ENCODE data around the gene DPCD. TPM values are rescaled to one million over a fixed set of nuclear protein-coding genes. Genes with fewer than 3 reads are reported as not detected.
A peak's percentile ranks its signal among the peaks of the same experiment; 100 is the strongest.

Gene DPCD
- total and polyA plus RNA-seq, 2 donors (not counting 3 experiments of a cell fraction or from before 2014, with no cell fraction given), result 25.3 to 39.3 TPM

- no peak overlapping the region for H3K4me3 ChIP-seq (replicated peaks in 1 of 3; ENCODE audit: insufficient read depth in 1 of 3, low read depth in 1 of 3, low read length in 3 of 3)
- no peaks in the 10 kb centered on the region for H3K9me3 ChIP-seq (replicated peaks; ENCODE audit: control insufficient read depth, insufficient read depth, low read length)
- H3K79me2 ChIP-seq (ENCODE audit: control insufficient read depth, insufficient read depth, low read length), result no peaks in the 10 kb centered on the region
- ChIA-PET CTCF (interaction anchor here (1.0 to 1.4 kb wide), 4 partner anchors 13 to 172 kb away, joined by 3 to 5 read pairs (median 4); no protein-coding TSS in a partner anchor), POLR2A (no interaction called here)
- H4K20me1 ChIP-seq (replicated peaks; ENCODE audit: control insufficient read depth, extremely low read depth, insufficient read depth, low read length), result no peaks in the 10 kb centered on the region
- H2AFZ ChIP-seq (ENCODE audit: low read depth, low read length), result no peak overlapping the region
- H3K9me1 ChIP-seq (replicated peaks; ENCODE audit: control insufficient read depth, extremely low read depth, insufficient read depth, low read length), result no peaks in the 10 kb centered on the region
- dilution Hi-C loops (cut with MboI; ENCODE audit: extremely low pct_ligation_motif_present, low sequenced_read_pairs) (no loop called here), intact Hi-C loops (cut with micrococcal nuclease) (loop anchor here (10.0 kb wide), 1 partner anchor 465 kb away; no protein-coding TSS in a partner anchor)
- H3K4me1 ChIP-seq (ENCODE audit: control insufficient read depth, extremely low read depth, insufficient read depth, low read length), result peaks cover 7% of the 10 kb centered on the region
- no peak overlapping the region for H3K4me2 ChIP-seq (ENCODE audit: insufficient read depth, low read length)
- DNase-seq (ENCODE audit: low read depth, low spot score) (peak; percentile 24), FAIRE-seq (peak; percentile 67)
- H3K27me3 ChIP-seq (ENCODE audit: control insufficient read depth in 2 of 2, insufficient read depth in 2 of 2, low read length in 2 of 2), result no peaks in the 10 kb centered on the region
- TF ChIP-seq CTCF (IDR thresholded peaks at IDR 0.05; ENCODE audit: extremely low read depth in 1 of 2, insufficient read depth in 1 of 2, low read depth in 1 of 2, low read length in 2 of 2), result no peak
- TF ChIP-seq EZH2 (IDR thresholded peaks at IDR 0.05; ENCODE audit: borderline replicate concordance, low read depth, low read length, severe bottlenecking), result no peak
- TF ChIP-seq GATA2 (IDR thresholded peaks at IDR 0.05; ENCODE audit: insufficient read depth, insufficient read length, low read depth, low read length), result no peak
- TF ChIP-seq POLR2A (IDR thresholded peaks at IDR 0.05; ENCODE audit: low read depth, low read length), result no peak
- TF ChIP-seq JUN (IDR thresholded peaks at IDR 0.05; ENCODE audit: borderline replicate concordance, insufficient read depth, insufficient read length, low read depth), result no peak
- no peak for TF ChIP-seq POLR2AphosphoS5 (IDR thresholded peaks at IDR 0.05; ENCODE audit: insufficient read depth, low read depth, low read length)
- no peak for TF ChIP-seq MAX (IDR thresholded peaks at IDR 0.05; ENCODE audit: insufficient read depth, insufficient read length)
- no peak for TF ChIP-seq MYC (IDR thresholded peaks at IDR 0.05; ENCODE audit: low read depth, low read length)
- no peak for TF ChIP-seq FOS (IDR thresholded peaks at IDR 0.05; ENCODE audit: borderline replicate concordance, insufficient read depth, low read length)
- H3K36me3 ChIP-seq (ENCODE audit: control insufficient read depth in 2 of 2, extremely low read depth in 1 of 2, insufficient read depth in 2 of 2, low read length in 2 of 2), result peaks cover 0 to 11% of the 10 kb centered on the region in 2 experiments
- BruUV-seq (replicated peaks), result no TSS peak
- no peak overlapping the region for H3K9ac ChIP-seq (replicated peaks; ENCODE audit: extremely low read depth, insufficient read depth, low read length)
- no peak overlapping the region for H3K27ac ChIP-seq (ENCODE audit: insufficient read depth, low read depth, low read length)
These were observed 21.4 kb downstream of the DPCD start for GRCh38 chr10:101609481-101609880.

Data from endothelial cell of umbilical vein (primary cell).